ENCODE measurements around the gene BPIFA1.

- TF ChIP-seq POLR2A (IDR thresholded peaks at IDR 0.05) = no peak
- no peak for TF ChIP-seq CTCF (IDR thresholded peaks at IDR 0.05)
Observed at GRCh38 chr20:33249456-33249855, 13.7 kb downstream of the BPIFA1 start.

All from heart left ventricle (tissue), 13 donors.